HT-29 (cell line): Measurements from ENCODE around the gene KRT24. TPM values are rescaled to one million over a fixed set of nuclear protein-coding genes. Genes with fewer than 3 reads are reported as not detected.

Experiments
- DNase-seq: peaks from one replicate; pipeline ENCODE4 v3.0.0-alpha.2; 2015; ENCODE audit warnings: low spot score
- total RNA-seq: library from RNA; depleted of rRNA; stranded (reverse); fragments of >200 nt; shearing (Covaris generic); gene quantifications from 2 replicates; pipeline ENCODE4 v1.2.3, GENCODE V29; 2014; rRNA removed

KRT24 gene
- total RNA-seq, 1 experiment from 2014 or later = not detected

DNA sequence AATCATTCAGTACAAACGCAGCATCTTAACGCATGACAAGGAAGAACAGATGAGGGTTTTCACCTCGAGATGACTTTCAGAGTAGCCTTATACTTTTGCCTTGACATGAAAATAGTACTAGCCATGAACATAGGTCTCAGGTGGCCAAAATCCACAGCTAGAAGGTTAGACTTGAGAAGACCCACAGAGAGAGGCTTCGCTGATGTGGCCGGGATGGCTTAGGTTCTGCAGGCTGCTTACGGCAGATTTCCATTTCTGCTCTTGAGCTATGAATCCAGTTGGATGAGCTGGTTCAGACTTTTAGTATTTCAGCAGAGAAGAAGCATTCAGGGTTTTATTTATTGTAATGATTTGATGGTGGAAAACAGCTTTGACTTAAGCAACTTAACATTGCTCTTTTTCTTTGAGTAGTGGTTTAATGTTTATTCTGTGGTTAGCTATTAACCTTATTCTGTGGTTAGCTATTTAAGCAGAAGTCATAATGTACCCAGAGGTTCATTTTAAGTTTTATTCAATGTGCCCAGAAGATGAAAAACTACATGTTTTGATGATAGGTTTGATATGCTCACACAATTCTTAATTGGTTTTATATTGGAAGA lies 7.6 kb downstream of the KRT24 start:
- DNase-seq = peak; percentile 17

DNA sequence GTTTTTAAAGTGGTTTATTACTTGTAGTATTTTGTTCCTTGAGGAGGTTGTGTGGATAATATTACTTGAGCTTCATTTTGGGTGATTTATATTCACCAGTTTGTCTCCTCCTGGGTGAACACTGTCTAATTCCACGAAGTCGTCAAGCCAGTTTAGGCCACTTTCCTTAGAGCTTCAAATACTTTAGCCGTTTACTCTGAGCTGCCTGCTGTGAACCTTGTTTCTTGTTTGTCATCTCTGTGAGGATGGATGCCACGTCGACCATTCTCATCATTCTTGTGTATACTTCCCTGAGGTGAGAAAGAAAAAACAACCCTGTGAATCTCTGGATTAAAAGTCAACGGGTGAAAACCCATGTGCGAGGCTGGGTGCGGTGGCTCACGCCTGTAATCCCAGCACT lies 9.0 kb downstream of the KRT24 start:
- DNase-seq = peak; percentile 32

DNA sequence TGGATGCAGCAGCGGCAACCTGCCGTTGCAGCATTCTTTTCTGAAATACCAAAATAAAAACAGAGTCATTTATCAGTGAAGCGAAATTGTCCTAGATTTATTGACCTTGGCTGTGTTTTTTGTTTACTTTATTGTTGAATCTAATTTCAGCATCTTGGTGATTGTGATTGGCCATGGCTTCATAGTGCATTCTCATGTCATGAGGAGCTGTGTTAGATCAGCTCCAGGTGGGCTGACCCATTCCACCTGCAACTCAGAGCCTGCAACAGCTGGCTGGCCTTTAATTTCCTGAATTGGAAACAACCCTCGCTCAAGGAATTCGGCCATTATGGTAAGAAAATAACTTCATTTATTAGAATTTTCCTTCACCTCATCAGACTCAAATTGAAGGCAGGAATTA lies 16.4 kb downstream of the KRT24 start:
- no peak for DNase-seq

DNA sequence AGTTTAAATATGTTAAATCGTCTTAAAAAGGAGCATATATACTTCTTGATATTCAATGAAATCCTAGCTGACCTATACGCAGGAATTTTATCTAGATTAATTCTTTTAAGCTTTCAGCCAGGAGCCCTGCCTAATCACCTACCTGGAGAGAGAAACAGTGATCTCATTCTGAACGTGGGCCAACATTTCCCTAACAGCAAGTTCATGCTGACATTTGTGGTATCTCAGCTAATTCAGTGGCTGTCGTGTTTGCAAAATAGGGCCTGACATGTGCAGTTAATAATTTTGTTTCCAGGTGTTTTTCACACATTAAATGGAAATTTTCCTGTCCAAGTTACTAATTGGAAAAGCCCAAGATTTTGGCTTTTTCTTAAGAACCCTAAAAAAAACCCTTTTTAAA lies 17.4 kb downstream of the KRT24 start:
- DNase-seq = no peak

DNA sequence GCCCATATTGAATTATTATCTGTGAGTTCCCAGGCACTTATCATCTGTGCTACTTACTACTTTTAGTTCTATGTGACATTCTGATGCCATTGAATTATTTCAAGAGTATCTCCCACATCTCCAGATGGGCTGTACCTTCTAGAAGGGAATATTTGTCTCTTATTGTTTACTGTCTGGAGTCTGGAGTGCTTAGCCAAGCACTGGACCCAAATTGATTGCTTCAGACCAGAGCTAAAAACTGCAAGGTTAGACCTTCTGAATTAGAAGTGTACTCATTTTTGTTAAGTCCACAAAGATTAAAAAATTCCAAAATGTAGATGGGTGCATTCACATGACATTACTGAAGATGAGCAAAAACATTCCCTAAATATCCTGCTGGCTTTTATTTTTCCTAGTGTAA lies 22.6 kb downstream of the KRT24 start:
- DNase-seq = no peak

DNA sequence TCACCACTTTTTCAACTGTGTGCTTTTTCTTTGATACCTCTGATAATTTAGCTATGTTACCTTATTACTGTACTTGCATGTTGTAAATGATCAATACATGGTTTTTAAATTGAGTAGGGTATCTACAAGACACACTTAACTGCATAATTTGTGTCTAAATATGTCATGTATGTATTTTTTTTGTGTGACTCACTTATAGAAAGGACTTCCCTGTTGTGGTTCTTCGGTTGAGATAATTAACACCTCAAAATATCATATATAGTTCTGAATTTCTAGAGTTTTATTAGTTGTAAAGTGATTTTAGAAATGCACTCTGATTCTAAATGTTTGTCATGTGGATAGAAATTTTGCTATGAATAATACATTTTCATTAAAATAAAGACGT lies 24.0 kb downstream of the KRT24 start:
- no peak for DNase-seq

DNA sequence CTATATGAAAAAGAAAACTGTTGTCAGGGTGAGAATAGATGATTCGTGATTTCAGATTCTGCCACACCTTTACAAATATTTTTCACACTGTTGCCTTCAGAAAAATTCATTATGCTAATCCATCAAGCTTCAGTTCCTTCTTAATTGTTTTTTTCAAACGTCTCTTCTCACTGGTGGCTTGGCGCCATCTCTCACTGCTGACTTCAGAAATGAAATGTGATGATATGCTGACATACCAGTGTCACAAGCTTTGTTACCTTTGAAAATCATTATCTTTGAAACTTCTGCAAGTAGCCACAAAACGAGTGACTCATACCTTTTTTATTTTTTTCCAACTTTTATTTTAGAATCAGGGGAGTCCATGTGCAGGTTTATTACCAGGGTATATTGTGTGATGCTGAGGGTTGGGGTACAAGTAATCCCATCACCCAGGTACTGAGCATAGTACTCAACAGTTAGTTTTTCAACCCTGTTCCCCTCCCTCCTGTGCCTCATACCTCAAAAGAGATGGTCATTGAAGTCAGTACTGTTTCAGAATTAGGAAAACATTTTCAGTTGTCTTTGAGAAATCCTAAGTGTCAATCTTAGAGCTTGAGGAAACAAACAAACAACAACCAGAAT lies 24.5 kb downstream of the KRT24 start:
- DNase-seq = no peak

DNA sequence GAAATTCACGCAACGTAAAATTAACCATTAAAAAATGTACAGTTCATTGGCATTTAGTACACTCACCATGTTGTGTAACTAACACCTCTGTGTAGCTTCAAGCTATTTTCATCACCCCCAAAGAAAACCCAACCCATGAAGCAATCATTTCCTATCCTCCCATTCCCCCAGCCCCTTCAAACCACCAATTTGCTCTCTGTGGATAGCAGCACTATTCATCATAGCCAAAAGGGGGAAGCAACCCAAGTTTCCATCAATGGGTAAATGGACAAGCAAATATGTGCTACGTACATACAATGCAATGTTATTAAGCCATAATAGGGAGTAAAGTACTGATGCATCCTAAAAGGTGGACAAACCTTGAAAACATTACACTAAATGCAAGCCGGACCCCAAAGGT lies 27.6 kb downstream of the KRT24 start:
- DNase-seq = no peak

DNA sequence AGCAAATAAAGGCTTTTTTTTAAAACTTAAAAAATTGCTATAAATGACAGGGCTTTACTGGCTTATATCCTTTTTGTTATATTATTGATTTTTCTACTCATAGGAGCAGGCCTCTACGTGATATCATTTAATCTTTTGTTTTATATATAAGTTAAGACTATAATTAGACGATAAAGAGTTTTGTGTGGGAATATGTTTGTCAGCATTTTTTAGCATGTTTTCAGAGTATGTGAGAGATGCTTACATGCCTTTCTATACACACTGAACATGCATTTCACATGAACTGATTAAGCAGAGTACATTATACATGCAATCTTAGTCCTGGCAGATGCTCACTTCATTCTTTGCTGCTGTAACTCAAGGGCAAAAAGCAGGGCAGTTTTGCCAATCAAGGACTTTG lies 30.9 kb downstream of the KRT24 start:
- no peak for DNase-seq

DNA sequence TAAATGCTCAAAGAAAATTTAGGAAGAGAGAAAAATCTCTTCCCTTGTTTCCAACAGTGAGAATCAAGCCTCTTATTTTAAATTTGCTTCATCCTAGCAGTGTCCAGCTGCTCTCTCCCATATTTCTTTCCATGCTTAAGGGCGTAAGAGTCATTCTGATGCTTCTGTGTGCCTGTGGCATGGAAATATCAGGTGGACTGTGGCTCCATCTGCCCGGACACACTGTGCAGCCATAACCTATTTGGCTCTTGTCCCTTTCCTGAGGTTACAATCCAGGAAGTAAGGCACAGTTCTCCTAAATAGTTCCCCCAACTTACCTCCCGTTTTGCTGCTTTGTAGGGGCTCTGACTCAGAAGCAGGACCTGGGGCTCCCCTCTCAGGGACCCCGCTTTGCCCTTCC lies 32.3 kb downstream of the KRT24 start:
- no peak for DNase-seq

DNA sequence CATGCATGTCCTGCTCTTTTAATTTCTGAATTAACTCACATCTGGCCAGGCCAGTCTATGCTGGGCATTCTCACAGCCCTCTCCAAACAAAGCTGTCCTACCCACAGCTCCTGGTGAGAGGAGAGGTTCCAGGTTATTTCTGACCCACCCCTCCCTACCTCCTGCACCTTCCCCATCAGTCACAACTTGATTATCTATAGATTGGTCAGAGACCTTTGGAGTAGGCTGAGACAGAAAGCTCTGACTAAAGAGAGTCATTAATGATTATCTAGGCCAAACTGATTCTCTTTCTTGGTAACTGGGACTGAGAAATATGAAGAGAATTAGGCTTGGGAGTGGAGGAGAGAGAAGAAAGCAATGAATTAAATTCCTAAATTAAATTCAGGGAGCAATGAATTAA lies 37.2 kb downstream of the KRT24 start:
- no peak for DNase-seq

DNA sequence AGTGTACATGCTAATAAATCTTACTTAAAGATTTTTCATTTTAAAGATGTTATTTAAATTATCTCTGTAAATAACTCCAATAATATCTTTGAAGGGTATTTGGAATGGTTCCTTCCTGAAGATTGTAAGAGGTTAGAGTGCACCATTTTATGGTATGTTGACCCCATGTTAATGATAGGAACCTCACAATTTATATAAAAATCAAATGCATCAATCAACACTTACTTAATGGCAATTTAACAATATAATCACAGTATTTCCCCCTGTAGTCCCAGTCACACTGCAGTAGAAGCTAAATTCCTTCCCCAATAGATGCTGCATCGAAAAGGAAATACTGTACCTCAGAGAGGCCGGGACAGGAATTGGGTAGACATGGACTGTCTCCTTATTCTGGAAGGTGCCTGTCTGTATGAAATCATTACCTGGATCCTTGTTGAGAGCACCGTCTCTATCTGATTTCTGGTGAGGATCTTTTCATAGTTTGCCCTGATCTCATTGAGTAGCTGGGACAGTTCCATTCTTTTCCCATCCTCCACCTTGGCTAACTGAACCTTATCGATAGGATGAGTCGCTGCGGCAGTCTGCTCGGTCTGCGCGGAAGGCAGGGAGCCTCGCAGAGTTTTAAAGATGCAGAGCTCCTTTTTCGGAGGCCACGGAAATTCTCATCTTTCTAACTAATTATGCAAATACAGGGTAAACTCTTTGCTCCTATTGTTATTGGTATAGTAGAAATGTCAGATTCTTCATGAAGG lies 38.8 kb downstream of the KRT24 start, which contains the start of gene KRT222:
TSS of gene KRT222 (minus strand) at position 596 of the 752 bp plus-strand sequence. CDS start at position 518, 78 bp downstream.
- DNase-seq = no peak

DNA sequence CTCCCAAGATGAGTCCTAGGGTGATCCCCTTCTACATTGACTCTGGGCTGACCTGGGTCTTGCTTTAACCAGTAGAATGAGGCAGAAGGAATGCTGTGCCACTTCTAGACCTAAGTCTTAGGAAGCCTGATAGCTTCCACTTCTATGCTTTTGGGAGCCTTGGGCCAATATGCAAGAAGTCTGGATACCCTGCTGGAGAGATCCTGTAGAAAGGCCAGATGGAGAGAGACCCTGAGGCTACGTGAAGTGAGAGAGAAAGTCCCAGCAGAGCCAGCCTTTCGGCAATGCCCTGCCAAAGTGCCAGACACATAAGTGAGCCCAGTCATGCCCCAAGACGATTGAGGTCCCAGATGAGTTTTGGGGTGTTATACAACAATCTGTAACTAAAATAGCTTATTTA lies 40.3 kb downstream of the KRT24 start:
- no peak for DNase-seq

DNA sequence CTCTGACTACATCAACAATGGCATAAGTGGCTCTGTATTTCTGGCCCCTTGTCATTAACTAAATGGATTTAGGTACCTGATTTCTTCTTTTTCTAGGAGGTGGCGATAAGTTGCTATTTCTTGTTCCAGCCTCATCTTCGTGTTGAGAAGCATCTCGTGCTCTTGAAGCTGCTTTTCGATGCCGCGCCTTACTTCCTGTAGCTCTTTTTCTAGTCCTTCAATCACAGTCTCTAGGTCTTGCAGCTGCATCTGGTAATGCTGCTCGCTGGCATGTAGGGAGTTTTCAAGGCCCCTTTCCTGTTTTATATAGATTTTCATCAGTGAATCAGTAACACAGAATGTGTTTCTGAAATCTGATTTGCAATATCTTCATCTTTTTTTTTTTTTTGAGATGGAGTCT lies 43.6 kb downstream of the KRT24 start:
- DNase-seq = no peak

DNA sequence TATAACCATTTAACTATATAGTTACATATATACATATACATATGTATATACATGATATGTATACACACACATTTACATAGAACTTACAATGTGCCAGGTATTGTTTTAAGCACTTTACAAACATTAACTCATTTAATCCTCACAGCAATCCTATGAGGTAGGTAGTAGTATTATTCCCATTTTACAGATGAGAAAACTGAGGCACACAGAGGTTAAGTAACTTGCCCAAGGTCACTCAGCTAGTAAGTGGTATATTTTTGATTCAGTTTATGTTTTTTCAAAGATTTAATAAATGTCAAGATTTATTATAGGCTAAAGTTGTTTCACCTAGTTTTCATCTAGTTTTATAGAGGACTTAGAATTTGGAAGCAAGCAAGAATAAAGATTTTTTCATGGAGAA lies 45.2 kb downstream of the KRT24 start:
- no peak for DNase-seq

DNA sequence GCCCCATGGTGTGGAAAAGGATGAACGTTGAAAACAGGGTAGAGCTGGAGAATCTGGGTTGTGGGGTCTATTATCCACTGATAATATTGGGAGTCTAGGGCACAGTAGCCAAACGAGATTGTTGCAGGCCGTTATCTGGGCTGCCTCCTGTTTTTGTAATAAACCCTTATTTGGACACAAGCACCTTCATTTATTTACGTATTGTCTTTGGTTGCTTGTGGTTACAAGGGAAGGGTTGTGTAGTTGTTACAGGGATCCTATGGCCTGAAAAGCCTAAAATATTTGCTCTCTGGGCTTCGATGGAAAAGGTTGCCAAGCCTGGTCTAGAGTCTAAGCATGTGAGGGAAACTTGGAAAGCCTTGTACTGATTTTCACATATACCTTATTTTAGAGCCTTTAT lies 51.6 kb downstream of the KRT24 start:
- DNase-seq = no peak

DNA sequence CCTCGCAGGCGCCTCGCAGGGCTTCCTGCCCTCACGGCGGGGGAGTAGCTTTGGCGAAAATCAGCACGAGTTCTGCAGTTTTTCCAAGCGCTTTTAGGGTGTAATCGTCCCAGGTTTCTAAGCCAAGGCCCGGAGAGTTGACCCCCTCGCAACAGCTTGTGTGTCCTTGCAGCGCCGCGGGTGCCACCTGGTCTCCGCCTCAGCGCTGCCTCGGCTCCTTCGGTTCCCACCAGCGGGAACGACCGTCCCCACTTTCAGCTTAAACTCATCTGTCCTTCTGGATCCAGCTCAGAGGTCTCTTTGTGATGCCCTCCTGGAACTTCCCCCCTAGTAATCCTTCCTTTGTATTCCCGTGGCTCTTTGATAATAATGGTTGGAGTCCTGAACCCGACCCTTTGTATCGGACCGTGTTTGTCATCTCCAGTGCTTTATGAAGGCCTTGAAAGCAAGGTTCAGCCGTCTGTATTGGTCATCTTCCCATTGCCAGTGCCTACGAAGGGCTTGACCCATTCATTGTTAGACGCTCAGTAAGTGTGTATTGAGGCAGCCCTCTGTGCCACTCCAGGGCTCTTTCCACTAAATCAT lies 55.1 kb downstream of the KRT24 start:
- DNase-seq = peak; percentile 28

Other genes starting within 250 kb of the KRT24 start
- 148 and 187 TPM in 2 replicates for gene TNS4, start 202.1 kb downstream of the KRT24 start, total RNA-seq
- not detected in 2 replicates for gene CCR7, start 138.3 kb downstream of the KRT24 start, total RNA-seq
- gene SMARCE1, start 55.9 kb downstream of the KRT24 start, total RNA-seq = 30.0 and 34.8 TPM in 2 replicates
- gene KRT222, start 38.6 kb downstream of the KRT24 start, total RNA-seq = not detected in 2 replicates
- not detected in 2 replicates for gene KRT25, start 51.6 kb upstream of the KRT24 start, total RNA-seq
- gene KRT26, start 68.4 kb upstream of the KRT24 start, total RNA-seq = not detected in 2 replicates
- not detected in 2 replicates for gene KRT27, start 78.8 kb upstream of the KRT24 start, total RNA-seq
- not detected in 2 replicates for gene KRT28, start 96.2 kb upstream of the KRT24 start, total RNA-seq
- 14.7 and 17.7 TPM in 2 replicates for gene KRT10, start 118.9 kb upstream of the KRT24 start, total RNA-seq
- 0.33 and 0.39 TPM in 2 replicates for gene KRT12, start 163.5 kb upstream of the KRT24 start, total RNA-seq
- 189 and 203 TPM in 2 replicates for gene KRT20, start 181.5 kb upstream of the KRT24 start, total RNA-seq
- 3.3 and 4.1 TPM in 2 replicates for gene KRT23, start 233.9 kb upstream of the KRT24 start, total RNA-seq